Gastroesophageal sphincter (tissue), 4 donors: ENCODE data around the gene ZNF239. TPM values are rescaled to one million over a fixed set of nuclear protein-coding genes. Genes with fewer than 3 reads are reported as not detected.

Source experiments
- ATAC-seq: fragments of 150-250 bp; one replicate; pipeline ENCODE4 v1.9.1; 2016; ENCODE audit warnings: mild to moderate bottlenecking, moderate library complexity
- H3K27ac ChIP-seq, 4 donors: fragments of 200-600 bp; sonication (generic) in 3 of 4; 1 replicate in 3 of 4; 2 replicates in 1 of 4; pipeline ENCODE4 v1.5.1; 2016 to 2019
- H3K27me3 ChIP-seq: fragments of 200-600 bp; sonication (generic); one replicate; pipeline ENCODE4 v1.5.1; 2019
- H3K36me3 ChIP-seq, 2 donors: fragments of 200-600 bp; sonication (generic); one replicate each; pipeline ENCODE4 v1.5.1; 2019; ENCODE audit warnings: control low read depth in 1 of 2
- H3K4me1 ChIP-seq, 3 donors: fragments of 200-600 bp; sonication (generic); 1 replicate in 2 of 3; 2 replicates in 1 of 3; pipeline ENCODE4 v1.5.1; 2016 to 2019; ENCODE audit warnings: control low read depth in 2 of 3
- H3K4me3 ChIP-seq, 2 donors: fragments of 200-600 bp; sonication (generic); one replicate each; pipeline ENCODE4 v1.5.1; 2019; ENCODE audit warnings: mild to moderate bottlenecking in 1 of 2, moderate library complexity in 1 of 2
- H3K9me3 ChIP-seq, 3 donors: fragments of 200-600 bp; sonication (generic); one replicate each; pipeline ENCODE4 v1.5.1; 2017 to 2019; ENCODE audit warnings: control low read depth in 2 of 3
- CTCF ChIP-seq, 4 experiments: fragments of 200-600 bp in 2 of 4; fragments of 450-650 bp in 2 of 4; sonication (generic) in 1 of 4; IDR thresholded peaks; one replicate each; pipeline ENCODE4 v1.5.1; 2017 to 2019; ENCODE audit warnings: antibody characterized with exemption in 4 of 4, mild to moderate bottlenecking in 2 of 4, moderate library complexity in 2 of 4
- EP300 ChIP-seq: sonication (generic); formaldehyde crosslinking; IDR thresholded peaks from one replicate; pipeline ENCODE4 v1.6.1; 2017; ENCODE audit warnings: antibody characterized with exemption, mild to moderate bottlenecking
- POLR2A ChIP-seq, 2 donors: fragments of 450-650 bp; IDR thresholded peaks; one replicate each; pipeline ENCODE4 v1.6.1; 2017; ENCODE audit warnings: antibody characterized with exemption in 2 of 2, mild to moderate bottlenecking in 2 of 2, moderate library complexity in 1 of 2
- POLR2AphosphoS5 ChIP-seq: sonication (generic); formaldehyde crosslinking; IDR thresholded peaks from one replicate; pipeline ENCODE4 v1.6.1; 2017; ENCODE audit warnings: antibody characterized with exemption
- WGBS, 2 donors: methylation state at CpG; one replicate each; pipeline ENCODE4 v1.1.5; 2018; ENCODE audit warnings: low coverage in 1 of 2; 5-methylcytosine and 5-hydroxymethylcytosine counted together
- total RNA-seq, 4 donors: library from RNA; depleted of rRNA; stranded (reverse); fragments of >200 nt; gene quantifications; one replicate each; pipeline ENCODE4 v1.1.0, GENCODE V29; 2016

Gene ZNF239
- 10 to 100 TPM in 1 of 4 donors, 1 to 10 TPM in 3; 3.6 to 14.1 (median 6.2) TPM for total RNA-seq

GRCh38 chr10:43574001-43574892 is at the start of gene ZNF239:
ZNF239 (minus strand) TSS chr10:43574616; CDS start chr10:43558079, 16,537 bp downstream.
- TF ChIP-seq POLR2AphosphoS5 (peak; percentile 68), POLR2A (IDR thresholded peaks at IDR 0.05) (no peak), CTCF (IDR thresholded peaks at IDR 0.05) (peak in 2 of 4 experiments; percentile 17 to 31), EP300 (no peak)
- no peaks in the 10 kb centered on the region for H3K9me3 ChIP-seq
- WGBS, 2 donors = 0 to 10% methylated on average over 13 to 17 of the region's 78 CpGs
- H3K27ac ChIP-seq = peak within 1 kb of the TSS; percentile 1 to 86 (median 82)
- peak within 1 kb of the TSS; percentile 57 to 80 for H3K4me3 ChIP-seq
- peaks cover 0 to 24% (median 0%) of the 10 kb centered on the region in 3 donors for H3K4me1 ChIP-seq
- H3K27me3 ChIP-seq = no peaks in the 10 kb centered on the region
- peak; percentile 98 for ATAC-seq
- peaks cover 0 to 12% of the 10 kb centered on the region in 2 donors for H3K36me3 ChIP-seq

GRCh38 chr10:43623351-43623750 is 48.9 kb upstream of the ZNF239 start:
- H3K4me3 ChIP-seq = peak overlapping the region; percentile 6 to 14
- WGBS, 2 donors = 59 to 70% methylated on average over 3 of the region's 3 CpGs
- no peak for TF ChIP-seq CTCF (IDR thresholded peaks at IDR 0.05)
- TF ChIP-seq POLR2A (IDR thresholded peaks at IDR 0.05) = no peak
- TF ChIP-seq POLR2AphosphoS5 = no peak
- no peak for TF ChIP-seq EP300
- no peaks in the 10 kb centered on the region for H3K4me1 ChIP-seq
- H3K27me3 ChIP-seq = no peaks in the 10 kb centered on the region
- H3K27ac ChIP-seq = no peak overlapping the region
- ATAC-seq = no peak
- no peaks in the 10 kb centered on the region for H3K36me3 ChIP-seq
- H3K9me3 ChIP-seq = no peaks in the 10 kb centered on the region

GRCh38 chr10:43622038-43622437 is 47.6 kb upstream of the ZNF239 start:
- Histone ChIP-seq H3K36me3 (peaks cover 0 to 5% of the 10 kb centered on the region in 2 donors), H3K4me1 (no peaks in the 10 kb centered on the region), H3K27ac (no peak overlapping the region), H3K9me3 (peaks cover 0 to 8% (median 0%) of the 10 kb centered on the region in 3 donors), H3K27me3 (no peaks in the 10 kb centered on the region), H3K4me3 (no peak overlapping the region)
- TF ChIP-seq EP300 = no peak
- no peak for TF ChIP-seq POLR2A (IDR thresholded peaks at IDR 0.05)
- TF ChIP-seq POLR2AphosphoS5 = no peak
- no peak for TF ChIP-seq CTCF (IDR thresholded peaks at IDR 0.05)
- 76 to 79% methylated on average over 2 of the region's 2 CpGs for WGBS, 2 donors
- no peak for ATAC-seq

- WGBS, 2 donors = 85 to 94% methylated on average over 2 of the region's 2 CpGs
- ATAC-seq = no peak
- no peak overlapping the region for H3K4me3 ChIP-seq
- TF ChIP-seq POLR2A (IDR thresholded peaks at IDR 0.05) (no peak), CTCF (IDR thresholded peaks at IDR 0.05) (no peak), EP300 (no peak), POLR2AphosphoS5 (no peak)
- peaks cover 0 to 24% (median 0%) of the 10 kb centered on the region in 3 donors for H3K9me3 ChIP-seq
- H3K4me1 ChIP-seq = no peaks in the 10 kb centered on the region
- H3K36me3 ChIP-seq = peaks cover 0 to 31% of the 10 kb centered on the region in 2 donors
- no peaks in the 10 kb centered on the region for H3K27me3 ChIP-seq
- H3K27ac ChIP-seq = no peak overlapping the region
Observed at GRCh38 chr10:43619368-43619767, 45.0 kb upstream of the ZNF239 start.
